Left lobe of liver (tissue), 2 donors: Measurements from ENCODE around the gene DNMT1. TPM values are rescaled to one million over a fixed set of nuclear protein-coding genes. Genes with fewer than 3 reads are reported as not detected.
"Not testable (repeated sequence)": the region's sequence is repeated elsewhere in the genome, so short reads cannot be mapped to it uniquely, and the experiment has no call there.

Source experiments
- ATAC-seq: fragments of 200-7000 bp; cut with Tn5 transposase; one replicate; pipeline ENCODE4 v1.9.1; 2020; ENCODE audit warnings: mild to moderate bottlenecking, moderate library complexity
- DNase-seq: peaks from one replicate; pipeline ENCODE4 v3.0.0-alpha.2; 2020; ENCODE audit warnings: low spot score
- total RNA-seq: library from RNA; stranded (reverse); gene quantifications from one replicate; pipeline ENCODE4 v1.2.1, GENCODE V29; 2021
- donor health status: DM: no; HTN: no; CAD: no; lungs with moderate emphysema.
- donor health status: DM: no; HTN: yes; CAD: no.

Gene DNMT1
- total RNA-seq, 1 donor from 2014 or later = 21.5 TPM

- DNase-seq (no peak), ATAC-seq (no peak)
Observed at GRCh38 chr19:10187315-10187714, 7.4 kb downstream of the DNMT1 start.

- ATAC-seq = no peak
Observed at GRCh38 chr19:10184636-10185035, 10.1 kb downstream of the DNMT1 start.

GRCh38 chr19:10183926-10184325 lies 10.8 kb downstream of the DNMT1 start:
- no peak for DNase-seq
- ATAC-seq = no peak

More at GRCh38 chr19:10184636-10185035, 10.1 kb downstream of the DNMT1 start:
- no peak for DNase-seq

GRCh38 chr19:10182847-10183246 lies 11.9 kb downstream of the DNMT1 start:
- no peak for ATAC-seq

GRCh38 chr19:10182076-10182475 lies 12.7 kb downstream of the DNMT1 start:
- ATAC-seq = no peak
- no peak for DNase-seq

More at GRCh38 chr19:10182847-10183246, 11.9 kb downstream of the DNMT1 start:
- no peak for DNase-seq

- DNase-seq = no peak
- ATAC-seq = no peak
Observed at GRCh38 chr19:10180459-10180858, 14.3 kb downstream of the DNMT1 start.

- not testable (repeated sequence) for DNase-seq, ATAC-seq
Observed at GRCh38 chr19:10180024-10180423, 14.7 kb downstream of the DNMT1 start.

- DNase-seq = no peak
- no peak for ATAC-seq
Observed at GRCh38 chr19:10173527-10173926, 21.2 kb downstream of the DNMT1 start.

- no peak for ATAC-seq
- DNase-seq = no peak
Observed at GRCh38 chr19:10168386-10168948, 26.3 kb downstream of the DNMT1 start.

GRCh38 chr19:10167459-10167858 lies 27.3 kb downstream of the DNMT1 start:
- DNase-seq (no peak), ATAC-seq (no peak)

- not testable (repeated sequence) for DNase-seq, ATAC-seq
Observed at GRCh38 chr19:10166501-10166900, 28.3 kb downstream of the DNMT1 start.

GRCh38 chr19:10166046-10166445 lies 28.7 kb downstream of the DNMT1 start:
- DNase-seq (no peak), ATAC-seq (no peak)

- DNase-seq (no peak), ATAC-seq (no peak)
Observed at GRCh38 chr19:10163536-10163935, 31.2 kb downstream of the DNMT1 start.

GRCh38 chr19:10159610-10160009 lies 35.1 kb downstream of the DNMT1 start:
- DNase-seq (no peak), ATAC-seq (no peak)

- DNase-seq = no peak
- ATAC-seq = no peak
Observed at GRCh38 chr19:10158485-10158884, 36.3 kb downstream of the DNMT1 start.

GRCh38 chr19:10158071-10158470 lies 36.7 kb downstream of the DNMT1 start:
- ATAC-seq (no peak), DNase-seq (no peak)

GRCh38 chr19:10155839-10156238 lies 38.9 kb downstream of the DNMT1 start:
- DNase-seq = no peak
- no peak for ATAC-seq

- DNase-seq (no peak), ATAC-seq (no peak)
Observed at GRCh38 chr19:10152100-10152499, 42.7 kb downstream of the DNMT1 start.

GRCh38 chr19:10151521-10151920 lies 43.2 kb downstream of the DNMT1 start:
- DNase-seq (no peak), ATAC-seq (no peak)

- DNase-seq (no peak), ATAC-seq (no peak)
Observed at GRCh38 chr19:10149427-10149826, 45.3 kb downstream of the DNMT1 start.

GRCh38 chr19:10146142-10146541 lies 48.6 kb downstream of the DNMT1 start:
- ATAC-seq = no peak
- no peak for DNase-seq

GRCh38 chr19:10145031-10145430 lies 49.7 kb downstream of the DNMT1 start:
- no peak for ATAC-seq
- no peak for DNase-seq

- ATAC-seq = no peak
Observed at GRCh38 chr19:10144361-10144760, 50.4 kb downstream of the DNMT1 start.

More at GRCh38 chr19:10144361-10144760, 50.4 kb downstream of the DNMT1 start:
- no peak for DNase-seq
